Neutrophil (primary cell): ENCODE data around the gene ENTHD1.

Source experiments
- H3K27ac ChIP-seq: fragments of 200-600 bp; sonication (generic); 2 replicates; pipeline ENCODE4 v1.5.1; 2016; ENCODE audit warnings: mild to moderate bottlenecking, moderate library complexity
- H3K27me3 ChIP-seq: fragments of 200-600 bp; sonication (generic); 2 replicates; pipeline ENCODE4 v1.6.0; 2016; ENCODE audit warnings: mild to moderate bottlenecking
- H3K36me3 ChIP-seq: fragments of 200-600 bp; sonication (generic); 2 replicates; pipeline ENCODE4 v1.5.1; 2017
- H3K4me1 ChIP-seq, 2 experiments: fragments of 200-600 bp in 1 of 2; sonication (generic) in 1 of 2; 1 replicate in 1 of 2; 2 replicates in 1 of 2; pipeline versions ENCODE4 v1.5.1 to v1.6.1; 2013 to 2016; ENCODE audit warnings: low read depth in 1 of 2, low read length in 1 of 2, mild to moderate bottlenecking in 1 of 2, moderate library complexity in 1 of 2; ENCODE audit not compliant: control insufficient read depth in 1 of 2, insufficient read depth in 1 of 2
- H3K4me3 ChIP-seq, 2 experiments: fragments of 200-600 bp in 1 of 2; sonication (generic) in 1 of 2; 1 replicate in 1 of 2; 2 replicates in 1 of 2; pipeline ENCODE4 v1.5.1; 2013 to 2016; ENCODE audit warnings: low read depth in 1 of 2, low read length in 1 of 2, mild to moderate bottlenecking in 1 of 2, moderate library complexity in 1 of 2
- H3K9me3 ChIP-seq: fragments of 200-600 bp; sonication (generic); 2 replicates; pipeline ENCODE4 v1.5.1; 2016
- TF ChIP-seq, protein P1 (sequence below): fragments of 200-600 bp; sonication (generic); IDR thresholded peaks from 2 replicates; pipeline ENCODE4 v1.5.1; 2016; ENCODE audit warnings: antibody characterized with exemption

The ENTHD1 gene

DNA sequence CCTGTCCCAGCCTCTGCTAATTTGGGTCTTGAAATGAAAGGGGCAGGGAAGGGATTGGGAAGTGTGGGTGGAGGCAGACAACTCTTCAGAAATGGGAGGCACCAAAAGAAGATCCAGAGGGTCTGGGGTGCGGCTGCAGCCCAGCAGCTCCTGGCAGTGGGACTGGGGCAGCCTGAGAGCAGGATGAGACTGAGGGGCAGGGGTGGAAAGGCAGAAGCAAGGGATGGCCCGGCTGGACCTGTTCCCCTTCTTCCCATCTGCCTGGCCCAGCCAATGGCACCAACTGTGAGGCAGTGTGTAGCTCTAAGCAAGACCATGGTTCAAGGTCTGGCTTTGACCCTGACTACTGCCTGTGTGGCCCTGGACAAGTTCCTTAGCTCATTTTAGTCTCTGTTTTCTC lies 160.4 kb downstream of the ENTHD1 start:
- TF ChIP-seq, protein P1, sequence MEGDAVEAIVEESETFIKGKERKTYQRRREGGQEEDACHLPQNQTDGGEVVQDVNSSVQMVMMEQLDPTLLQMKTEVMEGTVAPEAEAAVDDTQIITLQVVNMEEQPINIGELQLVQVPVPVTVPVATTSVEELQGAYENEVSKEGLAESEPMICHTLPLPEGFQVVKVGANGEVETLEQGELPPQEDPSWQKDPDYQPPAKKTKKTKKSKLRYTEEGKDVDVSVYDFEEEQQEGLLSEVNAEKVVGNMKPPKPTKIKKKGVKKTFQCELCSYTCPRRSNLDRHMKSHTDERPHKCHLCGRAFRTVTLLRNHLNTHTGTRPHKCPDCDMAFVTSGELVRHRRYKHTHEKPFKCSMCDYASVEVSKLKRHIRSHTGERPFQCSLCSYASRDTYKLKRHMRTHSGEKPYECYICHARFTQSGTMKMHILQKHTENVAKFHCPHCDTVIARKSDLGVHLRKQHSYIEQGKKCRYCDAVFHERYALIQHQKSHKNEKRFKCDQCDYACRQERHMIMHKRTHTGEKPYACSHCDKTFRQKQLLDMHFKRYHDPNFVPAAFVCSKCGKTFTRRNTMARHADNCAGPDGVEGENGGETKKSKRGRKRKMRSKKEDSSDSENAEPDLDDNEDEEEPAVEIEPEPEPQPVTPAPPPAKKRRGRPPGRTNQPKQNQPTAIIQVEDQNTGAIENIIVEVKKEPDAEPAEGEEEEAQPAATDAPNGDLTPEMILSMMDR = no peak
- no peak overlapping the region for H3K4me3 ChIP-seq
- H3K27ac ChIP-seq = no peak overlapping the region
- peaks cover 63% of the 10 kb centered on the region for H3K27me3 ChIP-seq
- no peaks in the 10 kb centered on the region for H3K4me1 ChIP-seq
- no peaks in the 10 kb centered on the region for H3K9me3 ChIP-seq
- no peaks in the 10 kb centered on the region for H3K36me3 ChIP-seq

DNA sequence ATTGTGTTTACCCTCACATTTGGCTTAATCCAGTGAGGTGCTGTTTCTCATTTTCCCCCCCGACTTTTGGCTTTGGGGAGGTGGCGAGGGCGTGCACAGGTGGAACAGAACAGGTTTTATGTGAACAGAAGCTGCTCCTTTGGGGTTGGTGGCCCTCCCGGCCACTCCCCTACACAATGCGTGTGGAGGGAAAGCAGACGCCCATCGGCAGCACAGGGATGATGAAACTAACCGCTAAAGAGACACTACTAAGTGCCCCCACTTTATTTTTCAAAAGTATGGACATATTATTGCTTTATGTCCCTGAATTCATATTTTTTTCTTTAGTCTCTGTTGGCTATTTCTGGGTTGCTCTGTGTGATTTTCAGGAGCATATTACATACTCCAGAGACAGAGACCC lies 160.9 kb downstream of the ENTHD1 start:
- no peaks in the 10 kb centered on the region for H3K9me3 ChIP-seq
- no peaks in the 10 kb centered on the region for H3K4me1 ChIP-seq
- peaks cover 63% of the 10 kb centered on the region for H3K27me3 ChIP-seq
- no peak overlapping the region for H3K4me3 ChIP-seq
- TF ChIP-seq, protein P1 = no peak
- no peak overlapping the region for H3K27ac ChIP-seq
- no peaks in the 10 kb centered on the region for H3K36me3 ChIP-seq

DNA sequence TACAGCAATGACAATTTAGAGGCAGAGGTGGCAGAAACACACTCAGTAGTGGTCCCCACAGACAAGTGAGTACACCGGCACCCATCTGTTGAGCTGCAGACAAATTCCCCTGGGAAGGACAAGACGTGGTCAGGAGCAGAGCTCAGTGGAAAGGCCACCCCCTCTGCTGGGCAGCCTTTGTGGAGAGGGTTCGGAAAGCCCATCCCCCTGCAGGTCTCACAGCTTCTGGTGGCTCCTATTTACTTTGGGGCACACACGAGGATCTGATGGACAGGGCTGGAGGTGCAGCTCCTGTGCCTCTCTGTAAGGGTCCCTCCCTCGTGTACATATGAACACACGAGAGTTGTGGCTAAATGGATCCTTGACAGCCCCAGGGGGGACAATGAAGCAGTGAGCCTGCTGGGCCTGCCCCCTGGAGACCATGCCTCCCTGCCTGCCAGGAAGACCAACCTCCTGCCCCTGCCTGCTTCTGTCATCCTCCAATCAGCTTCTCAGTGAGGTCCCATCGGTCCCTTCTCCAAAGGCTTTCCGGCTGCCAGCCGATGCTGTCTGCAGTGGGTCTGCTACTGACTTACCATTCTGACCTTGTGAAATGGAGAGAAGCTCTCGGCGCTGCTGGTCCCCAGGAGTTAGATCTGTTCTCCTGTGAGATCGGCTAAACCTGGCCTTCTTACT lies 161.5 kb downstream of the ENTHD1 start:
- Histone ChIP-seq H3K9me3 (no peaks in the 10 kb centered on the region), H3K27me3 (peaks cover 63% of the 10 kb centered on the region), H3K36me3 (no peaks in the 10 kb centered on the region), H3K4me1 (no peaks in the 10 kb centered on the region), H3K4me3 (no peak overlapping the region), H3K27ac (no peak overlapping the region)
- TF ChIP-seq, protein P1 = no peak

DNA sequence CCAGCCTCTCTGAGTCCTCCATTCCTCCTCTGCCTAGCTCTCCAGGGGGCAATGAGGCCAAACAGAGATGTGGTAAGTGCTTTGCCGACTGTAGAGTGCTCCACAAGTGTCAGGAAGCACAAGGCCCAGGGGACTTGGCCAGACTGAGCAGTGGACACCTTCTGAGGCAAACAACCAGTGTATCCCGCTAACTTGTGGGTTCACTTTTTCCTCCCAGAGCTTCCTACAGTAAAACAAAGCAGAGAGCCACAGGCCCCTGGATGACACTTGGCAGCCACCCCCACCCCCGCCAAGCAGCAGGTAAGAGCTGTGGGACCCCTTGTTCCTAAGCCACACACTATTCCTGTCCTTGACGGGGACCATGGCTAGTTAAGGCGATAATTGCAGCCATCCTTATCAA lies 162.1 kb downstream of the ENTHD1 start:
- TF ChIP-seq, protein P1 = no peak
- peaks cover 63% of the 10 kb centered on the region for H3K27me3 ChIP-seq
- H3K36me3 ChIP-seq = no peaks in the 10 kb centered on the region
- H3K4me3 ChIP-seq = no peak overlapping the region
- no peaks in the 10 kb centered on the region for H3K9me3 ChIP-seq
- no peaks in the 10 kb centered on the region for H3K4me1 ChIP-seq
- H3K27ac ChIP-seq = no peak overlapping the region

DNA sequence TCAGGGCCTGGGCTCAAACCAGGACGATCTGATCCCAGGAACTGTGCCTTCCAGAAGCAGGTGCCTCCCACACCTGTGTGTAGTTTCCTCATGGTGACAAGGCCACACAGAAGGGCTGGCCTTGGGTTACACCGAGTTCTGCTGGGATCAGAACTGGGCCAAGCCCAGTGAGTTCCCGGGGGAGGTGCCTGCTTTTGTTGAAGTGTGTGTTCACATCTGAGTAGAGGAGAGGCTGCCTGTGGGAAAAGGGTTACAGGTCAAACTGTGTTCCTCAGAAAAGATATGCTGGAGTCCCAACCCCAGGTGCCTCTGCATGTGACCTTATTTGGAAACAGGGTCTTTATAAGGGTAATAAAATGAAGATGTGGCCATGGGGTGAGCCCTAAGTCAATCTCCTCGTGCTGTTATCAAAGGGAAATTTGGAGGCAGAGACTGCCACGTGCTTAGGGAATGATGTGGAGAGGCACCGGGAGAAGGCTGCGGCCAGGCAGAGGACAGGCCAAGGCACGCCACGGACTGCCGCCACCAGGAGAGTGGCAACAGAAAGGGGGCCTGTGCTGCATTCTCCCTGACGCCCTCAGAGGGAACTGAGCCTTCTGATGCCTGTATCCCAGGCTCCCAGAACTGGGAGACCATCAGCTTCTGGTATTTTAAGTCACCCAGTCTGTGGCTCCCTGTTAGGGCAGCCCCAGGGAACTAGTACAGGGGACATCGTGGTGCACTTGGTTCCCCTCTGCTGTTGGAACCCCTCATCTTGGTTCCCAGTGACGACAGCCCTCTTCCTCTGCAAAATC lies 164.2 kb downstream of the ENTHD1 start:
- TF ChIP-seq, protein P1 = no peak
- H3K27ac ChIP-seq = no peak overlapping the region
- H3K4me3 ChIP-seq = no peak overlapping the region

More for the DNA sequence above, 164.2 kb downstream of the ENTHD1 start:
- Histone ChIP-seq H3K27me3 (peaks cover 63% of the 10 kb centered on the region), H3K36me3 (no peaks in the 10 kb centered on the region), H3K4me1 (no peaks in the 10 kb centered on the region), H3K9me3 (no peaks in the 10 kb centered on the region)
